GM12801 (cell line): Measurements from ENCODE around the gene HOXB5.

Experiments
- TF ChIP-seq, protein P1 (sequence below): IDR thresholded peaks from one replicate; pipeline ENCODE4 v1.5.1; 2011; ENCODE audit warnings: control low read depth; ENCODE audit not compliant: insufficient read length; ENCODE audit errors: extremely low read depth

Gene HOXB5

DNA sequence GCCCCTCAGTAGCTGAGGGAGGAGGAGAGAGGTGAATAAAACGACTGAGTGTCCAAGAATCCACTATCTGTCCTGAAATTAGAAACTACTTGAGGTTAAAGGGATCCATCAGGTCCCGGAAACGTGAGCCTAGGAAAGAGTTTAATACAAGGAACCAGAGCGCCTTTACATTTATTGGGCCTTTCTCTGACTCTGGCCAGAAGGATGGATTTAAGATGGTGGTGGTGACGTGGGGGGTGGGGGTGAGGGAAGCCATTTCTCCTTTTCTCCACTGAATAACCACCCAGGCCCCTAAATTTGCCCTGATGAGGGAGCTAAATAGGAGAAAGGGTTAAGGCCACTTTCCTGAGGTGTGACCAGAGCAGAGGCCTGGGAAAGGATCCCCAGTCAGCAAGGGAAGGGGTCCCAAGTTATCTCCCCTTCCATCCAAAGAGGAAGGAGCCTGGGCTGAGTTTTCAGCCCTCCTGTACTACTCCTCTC, 33.6 kb upstream of the HOXB5 start:
- TF ChIP-seq, protein P1, sequence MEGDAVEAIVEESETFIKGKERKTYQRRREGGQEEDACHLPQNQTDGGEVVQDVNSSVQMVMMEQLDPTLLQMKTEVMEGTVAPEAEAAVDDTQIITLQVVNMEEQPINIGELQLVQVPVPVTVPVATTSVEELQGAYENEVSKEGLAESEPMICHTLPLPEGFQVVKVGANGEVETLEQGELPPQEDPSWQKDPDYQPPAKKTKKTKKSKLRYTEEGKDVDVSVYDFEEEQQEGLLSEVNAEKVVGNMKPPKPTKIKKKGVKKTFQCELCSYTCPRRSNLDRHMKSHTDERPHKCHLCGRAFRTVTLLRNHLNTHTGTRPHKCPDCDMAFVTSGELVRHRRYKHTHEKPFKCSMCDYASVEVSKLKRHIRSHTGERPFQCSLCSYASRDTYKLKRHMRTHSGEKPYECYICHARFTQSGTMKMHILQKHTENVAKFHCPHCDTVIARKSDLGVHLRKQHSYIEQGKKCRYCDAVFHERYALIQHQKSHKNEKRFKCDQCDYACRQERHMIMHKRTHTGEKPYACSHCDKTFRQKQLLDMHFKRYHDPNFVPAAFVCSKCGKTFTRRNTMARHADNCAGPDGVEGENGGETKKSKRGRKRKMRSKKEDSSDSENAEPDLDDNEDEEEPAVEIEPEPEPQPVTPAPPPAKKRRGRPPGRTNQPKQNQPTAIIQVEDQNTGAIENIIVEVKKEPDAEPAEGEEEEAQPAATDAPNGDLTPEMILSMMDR = no peak

DNA sequence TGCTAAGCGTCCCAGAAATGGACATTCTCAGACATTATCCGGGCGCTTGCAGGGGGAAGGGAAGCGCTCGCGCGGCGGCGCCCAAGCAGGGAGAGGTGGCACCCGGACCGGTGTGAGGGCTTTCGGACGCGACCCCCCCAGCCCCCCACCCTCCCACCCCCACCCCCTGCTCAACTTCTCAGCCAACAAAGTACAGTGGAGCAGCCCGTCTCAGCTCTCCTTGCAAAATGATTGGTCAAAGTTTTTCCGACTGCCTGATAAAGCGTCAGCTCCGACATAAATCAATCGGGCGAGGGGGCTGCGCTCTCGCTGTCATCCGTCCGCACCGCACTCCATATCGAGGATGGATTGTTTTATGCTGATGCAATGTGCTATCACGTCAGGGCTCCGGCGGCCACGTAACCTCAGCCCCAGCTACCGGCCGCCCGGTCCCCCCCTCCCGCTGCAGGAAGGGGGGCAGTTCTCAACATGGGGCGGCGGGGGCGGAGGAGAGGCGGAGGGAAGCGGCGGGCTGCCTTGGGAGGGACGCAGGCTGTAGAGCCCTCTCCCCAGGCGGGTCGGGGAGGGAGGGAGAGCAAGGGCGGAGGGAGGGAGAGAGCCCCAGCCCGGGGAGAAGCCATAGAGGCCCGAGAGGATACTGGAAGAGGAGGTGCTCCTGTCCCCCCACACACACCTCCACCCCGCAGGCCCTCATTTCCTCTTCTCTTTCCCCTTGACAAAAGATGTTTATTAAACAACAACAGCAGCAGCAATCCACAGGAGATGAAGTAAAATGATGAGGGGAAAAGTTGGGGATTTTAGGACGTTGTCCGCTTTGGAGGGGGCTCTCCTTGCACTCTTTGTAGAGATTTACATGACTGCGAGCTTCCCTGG, 32.9 kb upstream of the HOXB5 start, which contains the start of gene HOXB9:
Gene HOXB9, minus strand, starts transcription at position 114 of the 873 bp plus-strand sequence. Its CDS starts 89 bp downstream, at position 25.
- TF ChIP-seq, protein P1 = no peak

DNA sequence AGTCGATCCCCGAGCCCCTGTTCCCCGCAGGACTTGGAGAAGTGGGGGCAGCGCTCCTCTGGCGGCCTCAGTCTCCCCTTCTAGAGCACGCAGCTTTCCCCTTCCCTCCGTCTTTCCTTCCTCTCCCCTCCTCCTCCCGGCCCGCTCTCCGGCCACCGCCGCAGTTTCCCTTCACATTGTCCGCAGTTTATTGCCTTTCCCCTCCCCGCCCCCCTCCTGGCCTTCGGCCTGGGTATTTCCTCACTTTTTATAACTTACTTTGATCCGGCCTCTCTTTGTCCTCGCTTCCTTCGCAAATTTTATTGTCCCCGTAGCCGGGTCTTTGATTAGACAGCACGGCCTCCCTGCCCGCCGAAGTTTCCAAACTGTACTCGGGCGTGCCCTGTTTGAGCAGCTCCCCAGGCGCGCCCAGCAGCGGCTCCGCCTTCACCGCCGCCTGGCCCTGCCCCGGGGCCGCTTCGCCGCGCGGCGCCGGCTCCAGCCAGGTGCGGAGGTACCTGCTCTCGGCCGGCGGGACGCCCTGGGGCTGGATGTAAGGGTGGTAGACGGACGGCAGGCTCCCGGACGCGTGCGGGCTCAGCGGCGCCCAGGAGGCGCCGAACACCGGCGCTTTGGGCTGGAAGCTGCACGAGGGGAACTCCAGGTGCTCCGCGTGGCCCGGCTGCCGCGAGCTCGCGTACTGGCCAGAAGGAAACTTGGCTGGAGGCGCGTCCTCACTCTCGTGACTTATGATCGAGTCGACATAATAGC, 32.1 kb upstream of the HOXB5 start:
- TF ChIP-seq, protein P1 = no peak

DNA sequence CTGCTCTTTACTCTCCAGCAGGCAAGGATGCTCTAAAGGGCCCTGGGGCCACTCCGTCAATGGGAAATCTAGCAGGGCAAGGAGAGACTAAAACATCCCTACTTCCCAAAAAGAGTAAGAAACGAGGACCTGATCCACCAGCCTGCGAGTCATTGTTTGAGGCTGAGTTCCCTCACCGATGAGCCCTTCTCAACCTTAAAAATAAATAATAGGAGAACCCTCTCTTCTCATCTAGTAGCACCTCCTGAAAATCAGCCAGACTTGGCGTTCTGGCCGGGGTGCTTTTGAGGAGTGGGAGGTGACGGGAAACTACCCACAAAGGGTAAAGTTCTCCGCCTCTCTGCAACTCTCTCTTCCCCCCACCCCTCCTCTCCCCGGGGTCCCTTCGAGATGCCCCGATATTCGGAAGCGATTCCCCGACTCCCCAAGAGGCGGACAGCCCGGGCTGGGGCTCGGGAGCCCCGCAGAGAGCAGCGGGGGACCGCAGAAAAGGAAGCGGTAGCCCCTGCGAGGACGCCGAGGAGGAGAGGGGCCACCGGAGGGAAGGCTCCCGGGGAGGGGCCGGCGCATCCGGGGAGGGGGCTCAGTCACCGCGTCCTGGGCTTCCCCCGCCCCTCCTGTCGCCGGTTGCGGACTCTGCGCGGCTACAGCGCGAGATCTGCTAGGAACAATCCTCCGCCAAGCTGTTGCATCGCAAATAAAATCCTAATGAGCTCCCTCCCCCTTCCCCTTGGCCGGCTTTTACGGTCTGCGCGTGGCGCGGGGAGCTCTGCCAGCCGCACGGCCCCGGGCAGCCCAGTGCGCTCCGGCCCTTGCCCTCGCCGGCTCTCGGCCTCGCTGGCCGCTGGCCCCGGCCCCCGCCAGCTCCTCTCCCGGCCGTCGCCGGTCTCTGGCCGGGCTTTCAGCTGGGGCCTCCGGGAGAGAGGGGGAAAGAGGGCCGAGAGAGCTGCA, 31.2 kb upstream of the HOXB5 start:
- TF ChIP-seq, protein P1 = no peak

DNA sequence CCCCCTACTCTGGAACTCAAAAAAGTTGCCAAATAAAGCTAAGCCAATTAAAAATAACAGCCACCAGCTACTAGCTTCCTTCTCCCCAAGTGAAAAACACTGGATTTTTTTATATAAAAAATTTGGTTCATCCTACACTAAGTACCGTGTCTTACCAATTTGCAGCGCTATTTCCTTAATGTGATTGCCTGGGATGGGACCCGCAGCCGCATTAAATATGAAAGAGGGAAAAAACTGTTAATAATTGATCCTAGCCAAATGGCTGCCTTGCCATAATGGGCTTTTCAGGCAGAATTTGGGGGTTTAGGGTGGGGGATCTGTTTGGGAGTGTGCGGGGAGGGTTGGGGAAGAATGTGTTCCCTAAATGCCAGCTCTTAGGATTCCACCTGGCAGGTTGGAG, 30.5 kb upstream of the HOXB5 start:
- TF ChIP-seq, protein P1 = no peak

DNA sequence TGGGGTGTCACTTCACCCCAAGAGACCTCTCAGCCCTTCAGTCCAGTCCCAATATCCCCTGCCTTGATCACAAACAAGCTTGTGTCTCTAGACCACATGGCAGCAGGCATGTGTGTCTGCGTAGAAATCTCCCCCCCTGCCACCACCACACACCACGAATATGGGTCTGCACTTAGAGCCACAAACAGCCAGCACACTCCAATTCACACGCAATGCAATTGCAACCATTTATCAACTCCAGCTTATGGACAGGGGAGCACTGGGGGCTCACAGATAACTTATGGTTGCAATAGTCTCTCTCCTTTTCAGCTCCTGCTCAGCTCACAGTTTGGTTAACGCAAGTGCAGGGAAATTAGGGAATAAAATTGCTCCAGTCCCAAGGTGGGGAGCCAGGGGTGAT, 30.0 kb upstream of the HOXB5 start:
- TF ChIP-seq, protein P1 = no peak
